ENCODE data around the gene DNAJC1. TPM values are rescaled to one million over a fixed set of nuclear protein-coding genes. Genes with fewer than 3 reads are reported as not detected.

DNAJC1 gene
- total RNA-seq, 1 donor from 2014 or later: 103 TPM

DNA sequence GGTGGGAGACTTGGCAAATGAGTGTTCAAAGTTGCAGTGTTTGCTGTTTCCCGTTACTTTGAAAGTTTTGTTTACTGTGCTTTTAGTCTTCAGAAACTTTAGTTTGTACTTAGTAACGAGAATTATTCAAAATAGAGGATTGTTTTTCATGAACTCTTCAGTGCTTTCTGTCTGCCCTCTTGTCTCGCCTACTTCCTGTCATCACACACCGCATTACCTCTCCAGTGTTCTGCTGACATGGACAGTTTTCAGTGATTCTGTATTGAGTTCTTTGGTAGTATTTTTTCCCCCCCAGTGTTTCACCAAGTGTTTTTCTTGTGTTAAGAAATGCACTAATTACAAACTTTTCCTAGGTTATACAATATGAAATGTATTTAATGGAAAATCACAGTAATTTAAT, 262.5 kb downstream of the DNAJC1 start:
- peaks cover 5% of the 10 kb centered on the region for H3K36me3 ChIP-seq (ENCODE audit: control insufficient read depth, insufficient read depth, low read length)
- DNase-seq (ENCODE audit: low read depth): no peak
- no peak for TF ChIP-seq CTCF (IDR thresholded peaks at IDR 0.05; ENCODE audit: insufficient read depth, low read length, poor library complexity, severe bottlenecking)
- no peaks in the 10 kb centered on the region for H3K27me3 ChIP-seq (ENCODE audit: control insufficient read depth, insufficient read depth, low read length)
- no peak overlapping the region for H3K4me3 ChIP-seq (ENCODE audit: low read depth, low read length)

DNA sequence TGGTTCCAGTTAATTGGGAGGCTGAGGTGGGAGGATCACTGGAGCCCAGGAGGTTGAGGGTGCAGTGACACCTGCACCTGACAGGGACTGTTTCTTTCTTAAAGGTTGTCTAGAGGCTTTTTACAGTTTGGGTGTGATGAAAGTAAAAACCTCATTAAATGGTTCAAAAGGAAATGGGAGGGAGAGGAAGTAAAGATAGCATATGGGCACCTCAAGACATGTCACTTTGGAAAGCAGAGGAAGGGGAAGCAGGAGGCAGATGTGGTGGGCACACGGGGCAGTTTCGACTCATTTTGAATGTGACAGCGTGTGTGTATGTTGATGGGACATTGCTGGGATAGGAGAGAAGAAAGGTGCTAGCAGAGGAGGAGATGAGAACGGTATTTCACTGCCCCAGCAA, 266.4 kb downstream of the DNAJC1 start:
- no peaks in the 10 kb centered on the region for H3K27me3 ChIP-seq (ENCODE audit: control insufficient read depth, insufficient read depth, low read length)
- DNase-seq (ENCODE audit: low read depth): no peak
- peaks cover 3% of the 10 kb centered on the region for H3K36me3 ChIP-seq (ENCODE audit: control insufficient read depth, insufficient read depth, low read length)
- TF ChIP-seq CTCF (IDR thresholded peaks at IDR 0.05; ENCODE audit: insufficient read depth, low read length, poor library complexity, severe bottlenecking): no peak
- no peak overlapping the region for H3K4me3 ChIP-seq (ENCODE audit: low read depth, low read length)

DNA sequence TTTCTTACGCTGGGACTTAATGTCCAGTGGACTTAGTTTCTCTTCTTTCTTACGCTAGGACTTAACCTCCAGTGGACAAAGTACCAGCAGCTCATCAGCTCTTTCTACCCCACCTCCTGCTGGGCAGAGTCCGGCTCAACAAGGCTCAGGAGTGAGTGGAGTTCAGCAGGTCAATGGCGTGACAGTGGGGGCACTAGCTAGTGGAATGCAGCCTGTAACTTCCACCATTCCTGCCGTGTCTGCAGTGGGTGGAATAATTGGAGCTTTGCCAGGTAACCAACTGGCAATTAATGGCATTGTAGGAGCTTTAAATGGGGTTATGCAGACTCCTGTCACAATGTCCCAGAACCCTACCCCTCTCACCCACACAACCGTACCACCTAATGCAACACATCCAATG, 269.8 kb downstream of the DNAJC1 start:
- Histone ChIP-seq H3K36me3 (ENCODE audit: control insufficient read depth, insufficient read depth, low read length) (peaks cover 3% of the 10 kb centered on the region), H3K27me3 (ENCODE audit: control insufficient read depth, insufficient read depth, low read length) (no peaks in the 10 kb centered on the region)
- DNase-seq (ENCODE audit: low read depth): no peak

DNA sequence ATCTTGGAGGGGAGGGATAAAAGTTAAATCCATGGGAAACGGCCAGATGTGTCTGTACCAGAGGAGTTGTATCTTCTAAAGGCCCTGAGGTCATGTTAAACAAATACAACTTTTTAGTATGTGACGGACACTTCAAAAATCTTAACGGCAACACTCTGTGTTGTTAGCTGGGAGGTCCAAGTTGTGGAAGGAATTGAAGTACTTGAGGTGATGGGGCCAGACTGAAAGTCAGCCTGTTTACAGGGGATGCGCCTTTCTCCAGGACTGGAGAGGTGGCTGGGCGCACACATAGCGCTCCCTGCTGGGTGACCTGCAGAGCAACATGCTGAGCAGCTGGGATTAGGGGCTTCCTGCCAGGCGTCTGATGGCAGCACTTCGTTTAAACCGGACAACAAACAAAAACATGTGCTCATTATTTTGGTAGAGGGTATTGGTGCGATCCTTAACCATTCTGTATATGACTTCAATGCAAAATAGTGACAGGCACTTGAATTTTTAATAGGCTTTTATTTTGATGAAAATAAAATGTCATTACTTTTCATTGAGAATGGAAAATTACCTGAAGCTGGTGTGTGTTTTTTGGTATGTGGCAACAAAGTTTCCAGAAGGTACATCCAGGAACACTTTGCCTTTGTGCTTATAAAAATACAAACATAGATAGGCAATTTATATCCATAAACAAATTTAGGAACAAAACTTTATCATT, 271.3 kb downstream of the DNAJC1 start:
- peak; percentile 98 for TF ChIP-seq CTCF (IDR thresholded peaks at IDR 0.05; ENCODE audit: insufficient read depth, low read length, poor library complexity, severe bottlenecking)
- H3K4me3 ChIP-seq (ENCODE audit: low read depth, low read length): no peak overlapping the region
- no peaks in the 10 kb centered on the region for H3K27me3 ChIP-seq (ENCODE audit: control insufficient read depth, insufficient read depth, low read length)
- DNase-seq (ENCODE audit: low read depth): no peak
- H3K36me3 ChIP-seq (ENCODE audit: control insufficient read depth, insufficient read depth, low read length): peaks cover 2% of the 10 kb centered on the region

More for the DNA sequence above, 269.8 kb downstream of the DNAJC1 start:
- TF ChIP-seq CTCF (IDR thresholded peaks at IDR 0.05; ENCODE audit: insufficient read depth, low read length, poor library complexity, severe bottlenecking): no peak
- no peak overlapping the region for H3K4me3 ChIP-seq (ENCODE audit: low read depth, low read length)

DNA sequence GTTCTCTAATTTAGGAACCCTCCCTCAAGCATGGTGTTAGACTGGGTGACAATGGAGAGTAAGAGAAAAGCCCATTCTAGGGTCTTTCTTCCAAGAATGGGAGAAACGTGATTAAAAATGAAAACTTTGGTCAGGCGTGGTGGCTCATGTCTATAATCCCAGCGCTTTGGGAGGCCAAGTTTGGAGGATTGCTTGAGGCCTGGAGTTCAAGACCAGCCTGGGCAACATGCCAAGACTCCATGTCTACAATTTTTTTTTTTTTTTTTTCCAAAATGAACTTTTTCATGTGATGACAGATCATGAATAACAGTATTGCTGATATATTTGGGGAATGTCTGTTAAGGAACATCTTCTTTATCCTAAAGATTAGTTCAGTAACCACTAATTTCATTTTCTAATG, 274.9 kb downstream of the DNAJC1 start:
- no peak overlapping the region for H3K4me3 ChIP-seq (ENCODE audit: low read depth, low read length)
- H3K36me3 ChIP-seq (ENCODE audit: control insufficient read depth, insufficient read depth, low read length): peaks cover under 1% of the 10 kb centered on the region
- DNase-seq (ENCODE audit: low read depth): no peak
- H3K27me3 ChIP-seq (ENCODE audit: control insufficient read depth, insufficient read depth, low read length): no peaks in the 10 kb centered on the region
- TF ChIP-seq CTCF (IDR thresholded peaks at IDR 0.05; ENCODE audit: insufficient read depth, low read length, poor library complexity, severe bottlenecking): no peak
